A549 (cell line): ENCODE results near the gene ACTR3. TPM values are rescaled to one million over a fixed set of nuclear protein-coding genes. Genes with fewer than 3 reads are reported as not detected.

Experiments used
- ATAC-seq, 2 experiments: fragments of 200-7000 bp in 1 of 2; fragments of >200 bp in 1 of 2; cut with Nextera tagmentation in 1 of 2; cut with Tn5 transposase in 1 of 2; 3 replicates each; pipeline versions ENCODE4 v1.8.0 to v1.9.1; 2018 to 2020; ENCODE audit warnings: mild to moderate bottlenecking in 1 of 2, moderate library complexity in 1 of 2
- CTCF ChIA-PET: fragments of 300-600 bp; sonication (Branson Sonifier 250); formaldehyde crosslinking; extraction: SDS; loops from one replicate; lab custom pipeline; 2021; ENCODE audit warnings: antibody characterized with exemption, inconsistent platforms; lab: Yijun Ruan, JAX
- POLR2A ChIA-PET: fragments of 350-600 bp; formaldehyde crosslinking; extraction: SDS; loops from one replicate; lab custom pipeline; 2021; ENCODE audit warnings: antibody characterized with exemption, inconsistent platforms; lab: Yijun Ruan, JAX
- DNase-seq, 2 experiments: peaks; one replicate each; pipeline versions ENCODE4 v3.0.0 to v3.0.0-alpha.2; 2011 to 2016; ENCODE audit warnings: low read depth in 1 of 2, low spot score in 1 of 2
- FAIRE-seq: peaks from 2 replicates; lab custom pipeline; 2011; peaks lifted over from hg19 to GRCh38; lab: Jason Lieb, UNC
- H3K27ac ChIP-seq, 2 experiments: fragments of >200 bp; sonication (Bioruptor Twin); formaldehyde crosslinking; 3 replicates each; pipeline ENCODE4 v1.5.1; 2016 to 2017
- H3K4me1 ChIP-seq: fragments of >200 bp; sonication (Bioruptor Twin); formaldehyde crosslinking; 3 replicates; pipeline ENCODE4 v1.6.1; 2016
- H3K4me2 ChIP-seq: fragments of >200 bp; sonication (Bioruptor Twin); formaldehyde crosslinking; 3 replicates; pipeline ENCODE4 v1.6.1; 2016
- H3K4me3 ChIP-seq: fragments of >200 bp; sonication (Bioruptor Twin); formaldehyde crosslinking; 3 replicates; pipeline ENCODE4 v1.5.1; 2016
- H3K9me3 ChIP-seq: fragments of >200 bp; sonication (Bioruptor Twin); formaldehyde crosslinking; 3 replicates; pipeline ENCODE4 v1.6.1; 2016
- CBX2 ChIP-seq: fragments of 200-600 bp; sonication (generic); IDR thresholded peaks from 2 replicates; pipeline ENCODE4 v1.6.1; 2016; ENCODE audit warnings: low read depth, mild to moderate bottlenecking, borderline replicate concordance
- CEBPB ChIP-seq, 2 experiments: fragments of >200 bp in 1 of 2; sonication (Bioruptor Twin) in 1 of 2; formaldehyde crosslinking in 1 of 2; IDR thresholded peaks; 2 replicates each; pipeline ENCODE4 v1.6.1; 2012 to 2016
- CHD2 ChIP-seq: fragments of 150-350 bp; IDR thresholded peaks from 2 replicates; pipeline ENCODE4 v1.6.1; 2014; ENCODE audit warnings: low read length; ENCODE audit not compliant: partially characterized antibody
- EP300 ChIP-seq, 2 experiments: fragments of >200 bp; sonication (Bioruptor Twin); formaldehyde crosslinking; IDR thresholded peaks; 2 replicates in 1 of 2; 3 replicates in 1 of 2; pipeline ENCODE4 v1.6.1; 2016 to 2017
- FOSL2 ChIP-seq, 2 experiments: fragments of 450-650 bp in 1 of 2; fragments of >200 bp in 1 of 2; sonication (Bioruptor Twin) in 1 of 2; formaldehyde crosslinking; IDR thresholded peaks; 2 replicates each; pipeline versions ENCODE4 v1.5.0 to v1.6.1; 2016 to 2020; ENCODE audit warnings: mild to moderate bottlenecking in 1 of 2, moderate library complexity in 1 of 2
- HDAC2 ChIP-seq: fragments of 200-600 bp; sonication (generic); IDR thresholded peaks from 2 replicates; pipeline ENCODE4 v1.6.1; 2016
- HEYL ChIP-seq: fragments of 250-450 bp; sonication (Bioruptor Pico); IDR thresholded peaks from 2 replicates; pipeline ENCODE4 v1.8.0; 2021; ENCODE audit warnings: mild to moderate bottlenecking, moderate library complexity
- HOXA7 ChIP-seq: fragments of 250-450 bp; sonication (Bioruptor Pico); IDR thresholded peaks from 2 replicates; pipeline ENCODE4 v1.5.0; 2020; ENCODE audit warnings: mild to moderate bottlenecking, moderate library complexity
- KDM1A ChIP-seq: fragments of 200-600 bp; sonication (generic); IDR thresholded peaks from 2 replicates; pipeline ENCODE4 v1.6.1; 2016; ENCODE audit warnings: low read depth, mild to moderate bottlenecking
- MAZ ChIP-seq: fragments of 150-350 bp; IDR thresholded peaks from 2 replicates; pipeline ENCODE4 v1.6.1; 2014; ENCODE audit warnings: antibody characterized with exemption, low read depth, low read length, borderline replicate concordance
- NPAS2 ChIP-seq: fragments of 250-450 bp; sonication (Bioruptor Pico); IDR thresholded peaks from 2 replicates; pipeline ENCODE4 v1.8.0; 2022; ENCODE audit warnings: mild to moderate bottlenecking, moderate library complexity, borderline replicate concordance
- NR3C1 ChIP-seq: fragments of >200 bp; sonication (Bioruptor Twin); formaldehyde crosslinking; IDR thresholded peaks from 3 replicates; pipeline ENCODE4 v1.6.1; 2017
- PBX3 ChIP-seq: IDR thresholded peaks from 2 replicates; pipeline ENCODE4 v1.6.1; 2012
- RAD21 ChIP-seq, 2 experiments: fragments of >200 bp in 1 of 2; sonication (Bioruptor Twin) in 1 of 2; formaldehyde crosslinking in 1 of 2; IDR thresholded peaks in 1 of 2; conservative IDR thresholded peaks in 1 of 2; 2 replicates in 1 of 2; 3 replicates in 1 of 2; pipeline ENCODE4 v1.6.1; 2012 to 2018; ENCODE audit warnings: inconsistent platforms in 1 of 2
- USF2 ChIP-seq: fragments of 450-650 bp; IDR thresholded peaks from 2 replicates; pipeline ENCODE4 v1.6.1; 2014; ENCODE audit warnings: antibody characterized with exemption
- ZC3H11A ChIP-seq: fragments of 450-650 bp; IDR thresholded peaks from 2 replicates; pipeline ENCODE4 v1.6.1; 2014; ENCODE audit warnings: antibody characterized with exemption, mild to moderate bottlenecking
- ZNF302 ChIP-seq: fragments of 250-450 bp; sonication (Bioruptor Pico); IDR thresholded peaks from 2 replicates; pipeline ENCODE4 v1.9.0; 2021; ENCODE audit warnings: inconsistent platforms, mild to moderate bottlenecking, moderate library complexity
- ZSCAN20 ChIP-seq: fragments of 250-450 bp; sonication (Bioruptor Pico); IDR thresholded peaks from 2 replicates; pipeline ENCODE4 v1.8.0; 2022; ENCODE audit warnings: mild to moderate bottlenecking, moderate library complexity
- WGBS: methylation state at CpG from one replicate; pipeline ENCODE4 v1.1.6; 2017; ENCODE audit errors: missing lambda C conversion rate; 5-methylcytosine and 5-hydroxymethylcytosine counted together
- polyA plus RNA-seq, 4 experiments: library from polyadenylated mRNA; depleted of rRNA in 3 of 4; stranded (reverse); fragments of >200 nt; fragmentation: RNase III in 1 of 4; extraction: RNeasy Plus Mini Kit Qiagen cat#74134 plus additional on column Dnase treatment in 1 of 4; gene quantifications; 2 replicates in 3 of 4; 3 replicates in 1 of 4; pipeline ENCODE4 v1.2.3, GENCODE V29; 2011 to 2017
- TF ChIP-seq, protein P1 (sequence below): fragments of 250-450 bp; sonication (Bioruptor Pico); IDR thresholded peaks from 2 replicates; pipeline ENCODE4 v1.5.0; 2020; ENCODE audit warnings: low read depth, mild to moderate bottlenecking, moderate library complexity
- TF ChIP-seq, protein P2 (sequence below): fragments of 250-450 bp; sonication (Bioruptor Pico); IDR thresholded peaks from 2 replicates; pipeline ENCODE4 v1.5.0; 2021; ENCODE audit warnings: mild to moderate bottlenecking, moderate library complexity, borderline replicate concordance

Gene ACTR3
- polyA plus RNA-seq, 2 of the 4 experiments (the other 2 are of a cell fraction), result 359 to 412 TPM

DNA sequence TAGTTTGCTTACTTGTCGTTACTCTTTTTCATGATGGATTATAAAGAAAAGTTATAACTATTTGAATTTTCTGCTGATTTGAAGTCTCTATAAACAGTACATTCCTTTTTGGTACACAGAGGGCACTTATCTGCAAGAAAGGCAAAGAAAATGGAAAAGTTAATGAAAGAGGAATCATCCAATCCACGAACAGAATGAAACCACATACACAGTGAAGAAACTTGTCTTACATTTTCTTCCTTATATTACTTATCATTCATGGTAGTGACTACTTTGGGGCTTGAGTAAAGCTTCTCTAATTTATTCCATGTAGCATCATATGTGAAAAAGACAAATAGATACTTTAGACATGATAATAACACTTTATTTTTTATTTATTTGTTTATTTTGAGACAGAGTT lies 14.8 kb upstream of the ACTR3 start:
- POLR2A ChIA-PET, result no interaction called here
- H3K4me1 ChIP-seq, result peaks cover 29% of the 10 kb centered on the region
- DNase-seq (no peak), FAIRE-seq (no peak), ATAC-seq (no peak)
- TF ChIP-seq PBX3 (no peak), MAZ (no peak), CHD2 (no peak)
- 76% methylated on average over 2 of the region's 2 CpGs for WGBS
- no peaks in the 10 kb centered on the region for H3K9me3 ChIP-seq
- CTCF ChIA-PET, result interaction anchor here (0.6 kb wide), 1 partner anchor 129 kb away, joined by 4 read pairs; no protein-coding TSS in a partner anchor
- no peak overlapping the region for H3K4me3 ChIP-seq
- H3K4me2 ChIP-seq, result no peak overlapping the region
- no peak overlapping the region for H3K27ac ChIP-seq

GRCh38 chr2:113876503-113877387 lies 13.1 kb upstream of the ACTR3 start:
- H3K27ac ChIP-seq, result peak overlapping the region in 1 of 2 experiments; percentile 52; a peak in 4 of 6 replicates
- ChIA-PET POLR2A (interaction anchor here (1.8 kb wide), 1 partner anchor 120 kb away, joined by 10 read pairs; the partner anchor contains the start of gene SLC35F5), CTCF (interaction anchor here (0.8 to 1.6 kb wide), 5 partner anchors 9 to 59 kb away, joined by 3 to 4 read pairs (median 3); no protein-coding TSS in a partner anchor)
- TF ChIP-seq HEYL (CRISPR knock-in tag), result no peak
- TF ChIP-seq USF2, result no peak
- TF ChIP-seq CEBPB (IDR thresholded peaks at IDR 0.05), result no peak
- TF ChIP-seq MAZ, result no peak
- no peak for TF ChIP-seq NR3C1
- no peak for TF ChIP-seq ZSCAN20 (CRISPR knock-in tag)
- no peak for TF ChIP-seq ZC3H11A
- no peak for TF ChIP-seq NPAS2 (CRISPR knock-in tag)
- TF ChIP-seq, protein P1, sequence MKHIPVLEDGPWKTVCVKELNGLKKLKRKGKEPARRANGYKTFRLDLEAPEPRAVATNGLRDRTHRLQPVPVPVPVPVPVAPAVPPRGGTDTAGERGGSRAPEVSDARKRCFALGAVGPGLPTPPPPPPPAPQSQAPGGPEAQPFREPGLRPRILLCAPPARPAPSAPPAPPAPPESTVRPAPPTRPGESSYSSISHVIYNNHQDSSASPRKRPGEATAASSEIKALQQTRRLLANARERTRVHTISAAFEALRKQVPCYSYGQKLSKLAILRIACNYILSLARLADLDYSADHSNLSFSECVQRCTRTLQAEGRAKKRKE (CRISPR knock-in tag), result no peak
- TF ChIP-seq RAD21 (conservative IDR thresholded peaks at IDR 0.05 in 1 of 2, IDR thresholded peaks at IDR 0.05 in 1 of 2), result no peak
- no peak for TF ChIP-seq FOSL2 (IDR thresholded peaks at IDR 0.05)
- TF ChIP-seq FOSL2 (CRISPR knock-in tag; IDR thresholded peaks at IDR 0.05), result no peak
- no peak for TF ChIP-seq KDM1A
- TF ChIP-seq HOXA7 (CRISPR knock-in tag), result no peak
- no peak for TF ChIP-seq EP300 (IDR thresholded peaks at IDR 0.05)
- no peak for TF ChIP-seq ZNF302
- TF ChIP-seq CBX2, result no peak
- TF ChIP-seq, protein P2, sequence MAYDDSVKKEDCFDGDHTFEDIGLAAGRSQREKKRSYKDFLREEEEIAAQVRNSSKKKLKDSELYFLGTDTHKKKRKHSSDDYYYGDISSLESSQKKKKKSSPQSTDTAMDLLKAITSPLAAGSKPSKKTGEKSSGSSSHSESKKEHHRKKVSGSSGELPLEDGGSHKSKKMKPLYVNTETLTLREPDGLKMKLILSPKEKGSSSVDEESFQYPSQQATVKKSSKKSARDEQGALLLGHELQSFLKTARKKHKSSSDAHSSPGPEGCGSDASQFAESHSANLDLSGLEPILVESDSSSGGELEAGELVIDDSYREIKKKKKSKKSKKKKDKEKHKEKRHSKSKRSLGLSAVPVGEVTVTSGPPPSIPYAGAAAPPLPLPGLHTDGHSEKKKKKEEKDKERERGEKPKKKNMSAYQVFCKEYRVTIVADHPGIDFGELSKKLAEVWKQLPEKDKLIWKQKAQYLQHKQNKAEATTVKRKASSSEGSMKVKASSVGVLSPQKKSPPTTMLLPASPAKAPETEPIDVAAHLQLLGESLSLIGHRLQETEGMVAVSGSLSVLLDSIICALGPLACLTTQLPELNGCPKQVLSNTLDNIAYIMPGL (CRISPR knock-in tag), result no peak
- no peak for TF ChIP-seq HDAC2
- no peak for TF ChIP-seq CHD2
- DNase-seq, result no peak
- H3K9me3 ChIP-seq, result no peaks in the 10 kb centered on the region
- ATAC-seq, result peak in 1 of 2 experiments; percentile 49; a peak in 4 of 6 replicates
- FAIRE-seq, result no peak
- no peak overlapping the region for H3K4me3 ChIP-seq
- 85% methylated on average over 19 of the region's 19 CpGs for WGBS
- H3K4me2 ChIP-seq, result peak overlapping the region; percentile 54; the same call in 2 of the 3 replicates
- peaks cover 29% of the 10 kb centered on the region for H3K4me1 ChIP-seq
